GM23338 (cell line): ENCODE measurements around the gene ARL4D. TPM values are rescaled to one million over a fixed set of nuclear protein-coding genes. Genes with fewer than 3 reads are reported as not detected.
"Not testable (repeated sequence)": the region's sequence is repeated elsewhere in the genome, so short reads cannot be mapped to it uniquely, and the experiment has no call there.

ENCODE experiments used
- ATAC-seq: fragments of 200-7000 bp; cut with Tn5 transposase; 3 replicates; pipeline ENCODE4 v1.9.1; 2020
- DNase-seq: peaks from one replicate; pipeline ENCODE4 v3.0.0-alpha.2; 2015; ENCODE audit warnings: low spot score
- H2AFZ ChIP-seq: fragments of 200-600 bp; sonication (generic); 2 replicates; pipeline ENCODE4 v1.8.0; 2016; ENCODE audit warnings: antibody characterized with exemption, mild to moderate bottlenecking, moderate library complexity
- H3F3A ChIP-seq: fragments of 200-600 bp; sonication (generic); replicated peaks from 2 replicates; pipeline ENCODE4 v1.8.0; 2017; ENCODE audit warnings: antibody characterized with exemption, mixed run types, low read depth
- H3K27ac ChIP-seq: fragments of 200-600 bp; sonication (generic); 2 replicates; pipeline ENCODE4 v1.6.1; 2016; ENCODE audit warnings: low read depth
- H3K27me3 ChIP-seq: fragments of 200-600 bp; sonication (generic); 2 replicates; pipeline ENCODE4 v1.8.0; 2016; ENCODE audit warnings: mild to moderate bottlenecking, mixed run types, moderate library complexity; ENCODE audit not compliant: insufficient read depth
- H3K36me3 ChIP-seq: fragments of 200-600 bp; sonication (generic); 2 replicates; pipeline ENCODE4 v1.8.0; 2016; ENCODE audit warnings: mild to moderate bottlenecking; ENCODE audit not compliant: insufficient read depth
- H3K4me1 ChIP-seq: fragments of 200-600 bp; sonication (generic); 2 replicates; pipeline ENCODE4 v1.8.0; 2016; ENCODE audit warnings: mild to moderate bottlenecking, moderate library complexity; ENCODE audit not compliant: insufficient read depth
- H3K4me2 ChIP-seq: fragments of 200-600 bp; sonication (generic); 2 replicates; pipeline ENCODE4 v1.7.1; 2017; ENCODE audit warnings: mixed run types
- H3K4me3 ChIP-seq: fragments of 200-600 bp; sonication (generic); 2 replicates; pipeline ENCODE4 v1.6.1; 2016; ENCODE audit warnings: mixed run types
- H3K79me2 ChIP-seq: fragments of 200-600 bp; sonication (generic); replicated peaks from 2 replicates; pipeline ENCODE4 v1.8.0; 2017; ENCODE audit warnings: mild to moderate bottlenecking; ENCODE audit not compliant: insufficient read depth
- H3K9me2 ChIP-seq: fragments of 200-600 bp; sonication (generic); 2 replicates; pipeline ENCODE4 v1.8.0; 2017; ENCODE audit not compliant: insufficient read depth
- H4K20me1 ChIP-seq: fragments of 200-600 bp; sonication (generic); replicated peaks from 2 replicates; pipeline ENCODE4 v1.8.0; 2017; ENCODE audit warnings: mild to moderate bottlenecking; ENCODE audit not compliant: insufficient read depth
- H3K27ac Mint-ChIP-seq: 2 replicates; pipeline ENCODE4 v1.8.0; 2020; ENCODE audit warnings: inconsistent platforms, mild to moderate bottlenecking, moderate library complexity, mixed read lengths
- H3K27me3 Mint-ChIP-seq: 3 replicates; pipeline ENCODE4 v1.8.0; 2022; ENCODE audit warnings: low read depth, mild to moderate bottlenecking, moderate library complexity, mixed read lengths, inconsistent platforms; ENCODE audit not compliant: insufficient read depth, poor library complexity
- H3K36me3 Mint-ChIP-seq: 3 replicates; pipeline ENCODE4 v1.8.0; 2021; ENCODE audit warnings: low read depth, mild to moderate bottlenecking, inconsistent platforms, moderate library complexity, mixed read lengths
- H3K4me1 Mint-ChIP-seq: 3 replicates; pipeline ENCODE4 v1.8.0; 2020; ENCODE audit warnings: mild to moderate bottlenecking, inconsistent platforms, mixed read lengths
- H3K4me3 Mint-ChIP-seq: 3 replicates; pipeline ENCODE4 v1.8.0; 2021; ENCODE audit warnings: moderate library complexity, mild to moderate bottlenecking, inconsistent platforms, mixed read lengths
- H3K9me3 Mint-ChIP-seq: 3 replicates; pipeline ENCODE4 v1.8.0; 2020; ENCODE audit warnings: moderate library complexity, mild to moderate bottlenecking, inconsistent platforms, mixed read lengths
- CTCF ChIP-seq, 2 experiments: fragments of 200-600 bp in 1 of 2; sonication (generic) in 1 of 2; conservative IDR thresholded peaks; 2 replicates each; pipeline versions ENCODE4 v1.5.1 to v1.6.1; 2016 to 2017; ENCODE audit warnings: antibody characterized with exemption in 2 of 2, low read depth in 2 of 2, mild to moderate bottlenecking in 2 of 2, moderate library complexity in 1 of 2
- ETS1 ChIP-seq: IDR thresholded peaks from 2 replicates; pipeline ENCODE4 v1.6.1; 2016; ENCODE audit warnings: antibody characterized with exemption
- EZH2 ChIP-seq: fragments of 200-600 bp; sonication (generic); IDR thresholded peaks from one replicate; pipeline ENCODE4 v1.8.0; 2017; ENCODE audit warnings: antibody characterized with exemption, mild to moderate bottlenecking, low read depth; ENCODE audit not compliant: unreplicated experiment
- JUNB ChIP-seq: IDR thresholded peaks from one replicate; pipeline ENCODE4 v1.6.1; 2016; ENCODE audit warnings: antibody characterized with exemption; ENCODE audit not compliant: unreplicated experiment
- POLR2AphosphoS5 ChIP-seq: IDR thresholded peaks from 2 replicates; pipeline ENCODE4 v1.6.1; 2016; ENCODE audit warnings: antibody characterized with exemption, low read depth
- STAT1 ChIP-seq: IDR thresholded peaks from one replicate; pipeline ENCODE4 v1.6.1; 2016; ENCODE audit warnings: antibody characterized with exemption; ENCODE audit not compliant: unreplicated experiment
- ZNF114 ChIP-seq: fragments of 250-450 bp; sonication (Bioruptor Pico); IDR thresholded peaks from 2 replicates; pipeline ENCODE4 v1.5.0; 2020; ENCODE audit warnings: mild to moderate bottlenecking, moderate library complexity
- ZNF331 ChIP-seq: fragments of 250-450 bp; sonication (Bioruptor Pico); IDR thresholded peaks from 2 replicates; pipeline ENCODE4 v1.5.0; 2020; ENCODE audit warnings: low read depth, mild to moderate bottlenecking, moderate library complexity
- polyA plus RNA-seq: library from polyadenylated mRNA; unstranded; fragments of >200 nt; fragmentation: Nextera tagmentation; extraction: Ambion mirVana; gene quantifications from 2 replicates; pipeline ENCODE4 v1.2.1, GENCODE V29; 2016
- total RNA-seq: library from RNA; depleted of rRNA; stranded (reverse); fragments of >200 nt; shearing (Covaris generic); gene quantifications from 2 replicates; pipeline ENCODE4 v1.2.3, GENCODE V29; 2014

The ARL4D gene
- total and polyA plus RNA-seq, 2 experiments from 2014 or later, result 8.7 to 9.5 TPM

GRCh38 chr17:43365356-43365755 lies 33.4 kb upstream of the ARL4D start:
- Mint-ChIP-seq H3K9me3 (peaks cover 5% of the 10 kb centered on the region; the same call in 1 of the 3 replicates), H3K27me3 (peaks cover 22% of the 10 kb centered on the region), H3K4me1 (peaks cover 27% of the 10 kb centered on the region), H3K4me3 (no peak overlapping the region), H3K27ac (no peak overlapping the region), H3K36me3 (no peaks in the 10 kb centered on the region)
- no peaks in the 10 kb centered on the region for H3K36me3 ChIP-seq
- DNase-seq (peak; percentile 32), ATAC-seq (no peak)
- TF ChIP-seq CTCF (conservative IDR thresholded peaks at IDR 0.05; ENCODE audit: low read depth in 2 of 2) (peak in 1 of 2 experiments; percentile 54; a peak in 2 of 4 replicates), ETS1 (no peak)
- H3K79me2 ChIP-seq, result no peaks in the 10 kb centered on the region
- no peak overlapping the region for H2AFZ ChIP-seq
- H3K27me3 ChIP-seq, result no peaks in the 10 kb centered on the region
- no peak overlapping the region for H3K4me2 ChIP-seq
- H3K27ac ChIP-seq, result no peak overlapping the region
- no peaks in the 10 kb centered on the region for H3K9me2 ChIP-seq
- no peaks in the 10 kb centered on the region for H4K20me1 ChIP-seq
- H3K4me3 ChIP-seq, result no peak overlapping the region
- peaks cover 19% of the 10 kb centered on the region for H3K4me1 ChIP-seq
- peaks cover 25% of the 10 kb centered on the region; the same call in 1 of the 2 replicates for H3F3A ChIP-seq

- H3K9me3 Mint-ChIP-seq, H3K4me3 Mint-ChIP-seq, H3K4me2 ChIP-seq, H3K79me2 ChIP-seq, H3K27ac ChIP-seq, H3K27ac Mint-ChIP-seq, H3K36me3 ChIP-seq, H3K27me3 ChIP-seq, DNase-seq, H3K9me2 ChIP-seq, H4K20me1 ChIP-seq, ATAC-seq, H3K4me3 ChIP-seq, H2AFZ ChIP-seq, H3K36me3 Mint-ChIP-seq: not testable (repeated sequence)
- H3K4me1 Mint-ChIP-seq, result peaks cover 27% of the 10 kb centered on the region
- H3K4me1 ChIP-seq, result peaks cover 19% of the 10 kb centered on the region
- peaks cover 25% of the 10 kb centered on the region; the same call in 1 of the 2 replicates for H3F3A ChIP-seq
- peaks cover 22% of the 10 kb centered on the region for H3K27me3 Mint-ChIP-seq
Measured at GRCh38 chr17:43365921-43366320, 32.9 kb upstream of the ARL4D start.

GRCh38 chr17:43366891-43367736 lies 31.7 kb upstream of the ARL4D start:
- no peaks in the 10 kb centered on the region for H3K36me3 Mint-ChIP-seq
- H3K27ac ChIP-seq, result peak overlapping the region; percentile 97
- H3K79me2 ChIP-seq, result no peaks in the 10 kb centered on the region
- no peaks in the 10 kb centered on the region for H3K9me2 ChIP-seq
- peaks cover 19% of the 10 kb centered on the region for H3K4me1 ChIP-seq
- peak overlapping the region; percentile 3 for H3K4me2 ChIP-seq
- no peak overlapping the region for H2AFZ ChIP-seq
- peak overlapping the region; percentile 100 for H3K27ac Mint-ChIP-seq
- H3F3A ChIP-seq, result peaks cover 25% of the 10 kb centered on the region; the same call in 1 of the 2 replicates
- H3K9me3 Mint-ChIP-seq, result peaks cover 5% of the 10 kb centered on the region; the same call in 1 of the 3 replicates
- H3K4me1 Mint-ChIP-seq, result peaks cover 27% of the 10 kb centered on the region
- no peaks in the 10 kb centered on the region for H3K27me3 ChIP-seq
- ATAC-seq (peak; percentile 3; the same call in 2 of the 3 replicates), DNase-seq (peak; percentile 48)
- peak overlapping the region; percentile 75 for H3K4me3 Mint-ChIP-seq
- no peak overlapping the region for H3K4me3 ChIP-seq
- H4K20me1 ChIP-seq, result no peaks in the 10 kb centered on the region
- no peaks in the 10 kb centered on the region for H3K36me3 ChIP-seq
- peaks cover 25% of the 10 kb centered on the region for H3K27me3 Mint-ChIP-seq
- TF ChIP-seq ZNF331 (CRISPR knock-in tag), result no peak
- TF ChIP-seq EZH2, result no peak
- no peak for TF ChIP-seq ZNF114 (CRISPR knock-in tag)
- TF ChIP-seq JUNB, result no peak
- no peak for TF ChIP-seq POLR2AphosphoS5
- TF ChIP-seq STAT1, result no peak
